Stomach (tissue), 4 donors: Measurements from ENCODE around the gene RTN4R.

Source experiments
- POLR2A ChIP-seq, 4 donors: fragments of 450-650 bp; IDR thresholded peaks; one replicate each; pipeline ENCODE4 v1.6.1; 2016; ENCODE audit warnings: antibody characterized with exemption in 4 of 4, control low read depth in 2 of 4, mild to moderate bottlenecking in 1 of 4, moderate library complexity in 1 of 4
- POLR2AphosphoS5 ChIP-seq, 3 donors: sonication (generic); formaldehyde crosslinking; IDR thresholded peaks; one replicate each; pipeline ENCODE4 v1.6.1; 2016; ENCODE audit warnings: antibody characterized with exemption in 3 of 3
- TF ChIP-seq, protein P1 (sequence below), 7 experiments: fragments of 450-650 bp in 4 of 7; fragments of 200-600 bp in 3 of 7; sonication (generic) in 3 of 7; IDR thresholded peaks; one replicate each; pipeline ENCODE4 v1.5.1; 2016 to 2019; ENCODE audit warnings: antibody characterized with exemption in 7 of 7, control low read depth in 2 of 7, mild to moderate bottlenecking in 1 of 7

DNA sequence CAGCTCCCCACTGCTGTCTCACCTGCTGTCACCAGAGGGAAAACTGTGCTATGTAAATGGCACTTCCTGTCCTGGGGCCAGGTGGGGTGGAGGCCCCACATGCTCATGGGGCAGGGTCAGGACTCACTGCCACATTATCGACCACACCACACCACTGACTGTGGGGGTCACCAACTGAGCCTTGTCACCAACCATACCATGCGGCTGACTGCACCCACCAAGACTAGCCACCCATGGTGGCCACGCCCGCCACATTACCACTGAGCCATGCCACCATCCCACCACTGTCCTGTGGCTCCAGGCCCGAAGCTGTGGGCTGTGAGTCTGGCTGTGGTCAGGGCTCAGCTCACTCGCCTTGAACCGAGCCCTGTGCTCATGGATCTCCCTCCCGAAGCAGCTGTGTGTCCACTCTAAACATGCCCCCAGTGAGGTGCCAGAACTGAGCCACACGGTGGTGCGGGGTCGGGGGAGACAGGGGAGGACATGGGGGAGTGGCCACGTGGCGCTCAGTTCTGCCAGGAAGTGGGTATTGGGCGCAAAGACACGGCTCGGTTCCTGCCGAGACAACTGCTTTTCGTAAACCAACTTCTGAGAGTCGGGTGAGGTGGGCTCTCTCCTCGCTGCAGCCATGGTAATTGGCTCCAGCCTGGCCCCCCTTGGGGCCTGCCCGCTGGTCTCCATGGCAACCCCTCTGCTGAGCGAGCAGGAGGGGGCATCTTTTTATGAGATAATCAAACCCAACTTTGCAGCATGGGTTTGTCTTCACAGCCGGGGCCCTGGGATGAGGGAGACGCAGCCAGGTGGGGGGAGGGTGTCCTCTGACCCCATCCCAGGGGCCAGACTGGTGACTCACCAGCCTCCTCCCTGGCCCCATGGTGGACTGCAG, 23.2 kb downstream of the RTN4R start:
- TF ChIP-seq, protein P1, sequence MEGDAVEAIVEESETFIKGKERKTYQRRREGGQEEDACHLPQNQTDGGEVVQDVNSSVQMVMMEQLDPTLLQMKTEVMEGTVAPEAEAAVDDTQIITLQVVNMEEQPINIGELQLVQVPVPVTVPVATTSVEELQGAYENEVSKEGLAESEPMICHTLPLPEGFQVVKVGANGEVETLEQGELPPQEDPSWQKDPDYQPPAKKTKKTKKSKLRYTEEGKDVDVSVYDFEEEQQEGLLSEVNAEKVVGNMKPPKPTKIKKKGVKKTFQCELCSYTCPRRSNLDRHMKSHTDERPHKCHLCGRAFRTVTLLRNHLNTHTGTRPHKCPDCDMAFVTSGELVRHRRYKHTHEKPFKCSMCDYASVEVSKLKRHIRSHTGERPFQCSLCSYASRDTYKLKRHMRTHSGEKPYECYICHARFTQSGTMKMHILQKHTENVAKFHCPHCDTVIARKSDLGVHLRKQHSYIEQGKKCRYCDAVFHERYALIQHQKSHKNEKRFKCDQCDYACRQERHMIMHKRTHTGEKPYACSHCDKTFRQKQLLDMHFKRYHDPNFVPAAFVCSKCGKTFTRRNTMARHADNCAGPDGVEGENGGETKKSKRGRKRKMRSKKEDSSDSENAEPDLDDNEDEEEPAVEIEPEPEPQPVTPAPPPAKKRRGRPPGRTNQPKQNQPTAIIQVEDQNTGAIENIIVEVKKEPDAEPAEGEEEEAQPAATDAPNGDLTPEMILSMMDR (IDR thresholded peaks at IDR 0.05): no peak
- TF ChIP-seq POLR2A (IDR thresholded peaks at IDR 0.05): no peak
- no peak for TF ChIP-seq POLR2AphosphoS5 (IDR thresholded peaks at IDR 0.05)
